ENCODE results near the gene NPIPA5.
"Not testable (repeated sequence)": the region's sequence is repeated elsewhere in the genome, so short reads cannot be mapped to it uniquely, and the experiment has no call there.

The NPIPA5 gene

DNA sequence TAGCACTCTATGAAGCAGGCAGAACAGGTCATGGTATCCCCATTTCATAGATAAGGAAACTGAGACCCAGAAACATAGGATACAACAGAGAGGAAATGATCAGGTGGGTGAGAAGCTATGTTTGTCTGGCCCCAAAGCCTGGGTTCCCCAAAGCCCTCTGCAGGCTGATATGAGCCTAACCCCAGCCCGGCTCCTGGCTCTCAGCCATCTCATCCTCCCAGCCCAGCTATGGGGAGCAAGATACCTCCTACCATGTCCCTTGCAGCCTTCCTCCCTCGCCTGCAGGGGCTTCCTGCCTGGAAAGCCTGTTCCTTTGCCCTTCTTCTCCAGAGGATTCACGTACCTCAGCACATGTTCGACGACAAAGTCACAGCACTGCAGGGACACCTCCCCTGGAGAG, 26.3 kb downstream of the NPIPA5 start:
- not testable (repeated sequence) for H3K14ac ChIP-seq (ENCODE audit: low read length); H3K4me3 ChIP-seq (ENCODE audit: low read length in 2 of 2); H2BK12ac ChIP-seq (ENCODE audit: low read length); H3K4me1 ChIP-seq (ENCODE audit: control insufficient read depth in 2 of 2, insufficient read depth in 1 of 2, low read depth in 1 of 2, low read length in 2 of 2); H3K9me3 ChIP-seq (replicated peaks in 1 of 2; ENCODE audit: control insufficient read depth in 2 of 2, insufficient read depth in 1 of 2, low read depth in 1 of 2, low read length in 2 of 2); H4K8ac ChIP-seq (ENCODE audit: low read depth, low read length); H3K4ac ChIP-seq (ENCODE audit: low read length); H2AK5ac ChIP-seq (ENCODE audit: low read depth, low read length); H4K91ac ChIP-seq (ENCODE audit: low read depth, low read length, poor library complexity); H3K27ac ChIP-seq (replicated peaks; ENCODE audit: low read length); DNase-seq (ENCODE audit: low spot score); H2AFZ ChIP-seq (ENCODE audit: low read length); H3K18ac ChIP-seq (ENCODE audit: low read length); H3K23ac ChIP-seq (ENCODE audit: low read depth, low read length, poor library complexity); H3K9ac ChIP-seq (ENCODE audit: low read depth, low read length, poor library complexity); H2BK5ac ChIP-seq (ENCODE audit: low read length); H3K36me3 ChIP-seq (replicated peaks in 1 of 2; ENCODE audit: control insufficient read depth in 2 of 2, insufficient read depth in 2 of 2, low read length in 2 of 2); H3K27me3 ChIP-seq (ENCODE audit: control insufficient read depth in 3 of 3, insufficient read depth in 3 of 3, low read depth in 1 of 3, low read length in 3 of 3); H3K4me2 ChIP-seq (ENCODE audit: insufficient read depth, low read length, poor library complexity, severe bottlenecking); H2BK15ac ChIP-seq (ENCODE audit: low read length); H2BK120ac ChIP-seq (ENCODE audit: low read depth, low read length); H3K79me1 ChIP-seq (ENCODE audit: low read depth, low read length)
- no CpG with 5 or more reads among the region's 5 CpGs for WGBS, 2 donors (ENCODE audit: extremely low coverage in 2 of 2, insufficient read length in 2 of 2, insufficient replicate concordance in 1 of 2)

DNA sequence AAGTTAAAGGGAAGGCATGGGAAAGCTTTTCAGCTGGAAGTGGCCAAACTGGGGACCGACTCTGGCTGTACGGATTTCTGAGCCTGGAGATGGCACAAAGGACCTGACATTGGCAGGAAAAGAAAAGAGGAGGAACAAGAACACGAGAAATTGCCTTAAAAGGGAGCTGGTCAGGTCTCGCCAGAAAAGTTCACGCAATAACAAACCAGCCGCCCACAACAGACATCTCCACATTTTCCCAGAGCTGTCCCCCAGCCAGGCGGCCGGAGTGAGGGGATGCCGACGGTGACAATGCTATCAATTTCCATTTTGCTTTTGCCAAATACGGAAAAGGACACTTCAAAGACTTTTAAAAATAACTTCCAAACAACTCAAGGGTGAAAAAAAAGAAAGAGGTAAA, 26.8 kb downstream of the NPIPA5 start:
- not testable (repeated sequence) for H2BK15ac ChIP-seq (ENCODE audit: low read length); H2BK12ac ChIP-seq (ENCODE audit: low read length); H3K27ac ChIP-seq (replicated peaks; ENCODE audit: low read length); H3K9ac ChIP-seq (ENCODE audit: low read depth, low read length, poor library complexity); H2AFZ ChIP-seq (ENCODE audit: low read length); H3K14ac ChIP-seq (ENCODE audit: low read length); H4K8ac ChIP-seq (ENCODE audit: low read depth, low read length); H2BK5ac ChIP-seq (ENCODE audit: low read length); H2BK120ac ChIP-seq (ENCODE audit: low read depth, low read length); DNase-seq (ENCODE audit: low spot score); H3K4ac ChIP-seq (ENCODE audit: low read length); H3K27me3 ChIP-seq (ENCODE audit: control insufficient read depth in 3 of 3, insufficient read depth in 3 of 3, low read depth in 1 of 3, low read length in 3 of 3); H3K9me3 ChIP-seq (replicated peaks in 1 of 2; ENCODE audit: control insufficient read depth in 2 of 2, insufficient read depth in 1 of 2, low read depth in 1 of 2, low read length in 2 of 2); H3K36me3 ChIP-seq (replicated peaks in 1 of 2; ENCODE audit: control insufficient read depth in 2 of 2, insufficient read depth in 2 of 2, low read length in 2 of 2); H3K4me3 ChIP-seq (ENCODE audit: low read length in 2 of 2); H3K23ac ChIP-seq (ENCODE audit: low read depth, low read length, poor library complexity); H2AK5ac ChIP-seq (ENCODE audit: low read depth, low read length); H3K4me2 ChIP-seq (ENCODE audit: insufficient read depth, low read length, poor library complexity, severe bottlenecking); H3K79me1 ChIP-seq (ENCODE audit: low read depth, low read length); H3K4me1 ChIP-seq (ENCODE audit: control insufficient read depth in 2 of 2, insufficient read depth in 1 of 2, low read depth in 1 of 2, low read length in 2 of 2); H4K91ac ChIP-seq (ENCODE audit: low read depth, low read length, poor library complexity); H3K18ac ChIP-seq (ENCODE audit: low read length)
- WGBS, 2 donors (ENCODE audit: extremely low coverage in 2 of 2, insufficient read length in 2 of 2, insufficient replicate concordance in 1 of 2): no CpG with 5 or more reads among the region's 11 CpGs

DNA sequence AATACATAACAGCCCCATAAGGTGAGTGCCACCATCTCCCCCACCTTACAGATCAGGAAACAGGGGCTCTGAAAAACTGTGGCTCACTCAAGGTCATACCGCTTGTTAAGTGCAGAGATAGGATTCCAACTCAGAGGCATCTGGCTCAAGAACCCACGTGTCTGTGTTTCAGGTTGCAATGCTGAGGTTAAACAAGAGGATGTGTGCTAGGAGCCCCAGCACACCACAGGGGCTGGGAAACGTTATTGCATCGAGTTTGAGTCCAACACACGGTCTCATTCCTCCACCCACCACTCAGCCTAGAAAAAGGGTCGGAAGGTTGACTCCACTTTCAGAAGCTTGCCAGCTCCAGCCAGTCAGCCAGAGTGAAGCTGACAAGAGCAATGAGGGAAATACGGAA, 29.4 kb downstream of the NPIPA5 start:
- H3K79me1 ChIP-seq (ENCODE audit: low read depth, low read length); H3K4me2 ChIP-seq (ENCODE audit: insufficient read depth, low read length, poor library complexity, severe bottlenecking); H3K4me1 ChIP-seq (ENCODE audit: control insufficient read depth in 2 of 2, insufficient read depth in 1 of 2, low read depth in 1 of 2, low read length in 2 of 2); H3K23ac ChIP-seq (ENCODE audit: low read depth, low read length, poor library complexity); H3K27me3 ChIP-seq (ENCODE audit: control insufficient read depth in 3 of 3, insufficient read depth in 3 of 3, low read depth in 1 of 3, low read length in 3 of 3); H2AK5ac ChIP-seq (ENCODE audit: low read depth, low read length); H3K36me3 ChIP-seq (replicated peaks in 1 of 2; ENCODE audit: control insufficient read depth in 2 of 2, insufficient read depth in 2 of 2, low read length in 2 of 2); H4K8ac ChIP-seq (ENCODE audit: low read depth, low read length); H3K14ac ChIP-seq (ENCODE audit: low read length); H3K18ac ChIP-seq (ENCODE audit: low read length); H2AFZ ChIP-seq (ENCODE audit: low read length); H3K27ac ChIP-seq (replicated peaks; ENCODE audit: low read length); DNase-seq (ENCODE audit: low spot score); H3K4ac ChIP-seq (ENCODE audit: low read length); H2BK12ac ChIP-seq (ENCODE audit: low read length); H3K4me3 ChIP-seq (ENCODE audit: low read length in 2 of 2); H3K9ac ChIP-seq (ENCODE audit: low read depth, low read length, poor library complexity); H2BK15ac ChIP-seq (ENCODE audit: low read length); H2BK120ac ChIP-seq (ENCODE audit: low read depth, low read length); H3K9me3 ChIP-seq (replicated peaks in 1 of 2; ENCODE audit: control insufficient read depth in 2 of 2, insufficient read depth in 1 of 2, low read depth in 1 of 2, low read length in 2 of 2); H4K91ac ChIP-seq (ENCODE audit: low read depth, low read length, poor library complexity); H2BK5ac ChIP-seq (ENCODE audit: low read length): not testable (repeated sequence)
- WGBS, 2 donors (ENCODE audit: extremely low coverage in 2 of 2, insufficient read length in 2 of 2, insufficient replicate concordance in 1 of 2): no CpG with 5 or more reads among the region's 7 CpGs

DNA sequence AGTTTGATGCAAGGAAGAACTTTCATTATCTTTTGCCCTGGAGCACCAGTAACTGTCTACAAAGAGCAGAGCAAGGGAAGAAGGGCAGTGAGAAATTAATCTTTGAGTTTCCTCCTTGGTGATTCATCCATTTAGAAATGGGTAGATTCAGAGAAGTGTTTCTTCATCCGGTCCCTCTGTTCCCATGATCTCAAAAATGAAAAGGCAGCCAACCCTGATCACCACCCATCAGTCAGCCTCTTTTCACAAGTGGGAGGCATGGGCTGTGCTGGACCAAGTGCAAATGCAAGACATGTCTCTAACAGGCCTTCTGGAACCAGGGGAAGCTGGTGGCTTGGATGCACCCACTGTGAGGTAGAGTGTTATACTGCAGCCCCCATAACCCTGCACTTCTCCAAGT, 35.8 kb downstream of the NPIPA5 start:
- H2BK5ac ChIP-seq (ENCODE audit: low read length); H2BK12ac ChIP-seq (ENCODE audit: low read length); H3K4me3 ChIP-seq (ENCODE audit: low read length in 2 of 2); H2AFZ ChIP-seq (ENCODE audit: low read length); H3K4me1 ChIP-seq (ENCODE audit: control insufficient read depth in 2 of 2, insufficient read depth in 1 of 2, low read depth in 1 of 2, low read length in 2 of 2); H2AK5ac ChIP-seq (ENCODE audit: low read depth, low read length); H3K23ac ChIP-seq (ENCODE audit: low read depth, low read length, poor library complexity); H3K27ac ChIP-seq (replicated peaks; ENCODE audit: low read length); H3K18ac ChIP-seq (ENCODE audit: low read length); H3K4me2 ChIP-seq (ENCODE audit: insufficient read depth, low read length, poor library complexity, severe bottlenecking); H2BK120ac ChIP-seq (ENCODE audit: low read depth, low read length); H3K27me3 ChIP-seq (ENCODE audit: control insufficient read depth in 3 of 3, insufficient read depth in 3 of 3, low read depth in 1 of 3, low read length in 3 of 3); H3K14ac ChIP-seq (ENCODE audit: low read length); H3K9me3 ChIP-seq (replicated peaks in 1 of 2; ENCODE audit: control insufficient read depth in 2 of 2, insufficient read depth in 1 of 2, low read depth in 1 of 2, low read length in 2 of 2); H2BK15ac ChIP-seq (ENCODE audit: low read length); H3K4ac ChIP-seq (ENCODE audit: low read length); H3K36me3 ChIP-seq (replicated peaks in 1 of 2; ENCODE audit: control insufficient read depth in 2 of 2, insufficient read depth in 2 of 2, low read length in 2 of 2); H3K79me1 ChIP-seq (ENCODE audit: low read depth, low read length); H4K8ac ChIP-seq (ENCODE audit: low read depth, low read length); H4K91ac ChIP-seq (ENCODE audit: low read depth, low read length, poor library complexity); H3K9ac ChIP-seq (ENCODE audit: low read depth, low read length, poor library complexity); DNase-seq (ENCODE audit: low spot score): not testable (repeated sequence)
- no CpG with 5 or more reads among the region's 1 CpG for WGBS, 2 donors (ENCODE audit: extremely low coverage in 2 of 2, insufficient read length in 2 of 2, insufficient replicate concordance in 1 of 2)
